PC-9 (cell line): Measurements from ENCODE around the gene PSMB7. TPM values are rescaled to one million over a fixed set of nuclear protein-coding genes. Genes with fewer than 3 reads are reported as not detected.

ENCODE experiments used
- BruUV-seq: library from RNA; stranded (reverse); fragments of 400-500 nt; replicated peaks from 2 replicates; lab custom pipeline; 2021; lab: Mats Ljungman, UMichigan
- CTCF ChIA-PET: fragments of 300-600 bp; sonication (Branson Sonifier 250); formaldehyde crosslinking; loops from one replicate; lab custom pipeline; 2022; ENCODE audit warnings: antibody characterized with exemption; lab: Charles Lee
- POLR2A ChIA-PET: fragments of 300-600 bp; sonication (Branson Sonifier 250); formaldehyde crosslinking; loops from one replicate; lab custom pipeline; 2022; ENCODE audit warnings: antibody characterized with exemption; ENCODE audit not compliant: unreplicated experiment; lab: Charles Lee
- DNase-seq, 2 experiments: peaks; one replicate each; pipeline versions ENCODE4 v3.0.0 to v3.0.0-alpha.2; 2015 to 2022; ENCODE audit warnings: mixed read lengths in 1 of 2
- H2AFZ ChIP-seq: fragments of 200-600 bp; sonication (generic); 2 replicates; pipeline ENCODE4 v1.8.1; 2017; ENCODE audit warnings: antibody characterized with exemption
- H3F3A ChIP-seq: fragments of 200-600 bp; sonication (generic); 2 replicates; pipeline ENCODE4 v1.8.1; 2017; ENCODE audit warnings: antibody characterized with exemption, mild to moderate bottlenecking, low read depth; ENCODE audit not compliant: insufficient read depth
- H3K27ac ChIP-seq: fragments of 200-600 bp; sonication (generic); 2 replicates; pipeline ENCODE4 v1.6.1; 2016; ENCODE audit warnings: mixed run types
- H3K27me3 ChIP-seq: fragments of 200-600 bp; sonication (generic); 2 replicates; pipeline ENCODE4 v1.6.1; 2016; ENCODE audit warnings: low read depth, mixed run types; ENCODE audit not compliant: insufficient read depth
- H3K36me3 ChIP-seq: fragments of 200-600 bp; sonication (generic); 2 replicates; pipeline ENCODE4 v1.6.1; 2016; ENCODE audit warnings: low read depth, mixed run types
- H3K4me1 ChIP-seq: fragments of 200-600 bp; sonication (generic); replicated peaks from 2 replicates; pipeline ENCODE4 v1.6.1; 2016; ENCODE audit warnings: mixed run types; ENCODE audit not compliant: insufficient read depth
- H3K4me2 ChIP-seq: fragments of 200-600 bp; sonication (generic); 2 replicates; pipeline ENCODE4 v1.6.1; 2017; ENCODE audit warnings: mixed run types
- H3K4me3 ChIP-seq: fragments of 200-600 bp; sonication (generic); 2 replicates; pipeline ENCODE4 v1.6.1; 2016; ENCODE audit warnings: mixed run types
- H3K79me2 ChIP-seq: fragments of 200-600 bp; sonication (generic); 2 replicates; pipeline ENCODE4 v1.6.1; 2017; ENCODE audit warnings: low read depth, mixed run types
- H3K9me2 ChIP-seq: fragments of 200-600 bp; sonication (generic); 2 replicates; pipeline ENCODE4 v1.8.1; 2017; ENCODE audit warnings: mild to moderate bottlenecking; ENCODE audit not compliant: insufficient read depth
- H3K9me3 ChIP-seq: fragments of 200-600 bp; sonication (generic); 2 replicates; pipeline ENCODE4 v1.8.1; 2016; ENCODE audit warnings: low read depth; ENCODE audit not compliant: insufficient read depth
- H4K20me1 ChIP-seq: fragments of 200-600 bp; sonication (generic); 2 replicates; pipeline ENCODE4 v1.8.1; 2017; ENCODE audit not compliant: insufficient read depth
- CTCF ChIP-seq: fragments of 200-600 bp; sonication (generic); conservative IDR thresholded peaks from 2 replicates; pipeline ENCODE4 v1.6.1; 2017; ENCODE audit warnings: mixed run types, antibody characterized with exemption, mild to moderate bottlenecking, moderate library complexity
- EZH2 ChIP-seq: fragments of 200-600 bp; sonication (generic); IDR thresholded peaks from 2 replicates; pipeline ENCODE4 v1.8.0; 2017; ENCODE audit warnings: antibody characterized with exemption, low read depth
- intact Hi-C: fragments of 100-400 bp; cut with micrococcal nuclease; formaldehyde crosslinking; loops from one replicate; pipeline ENCODE4 v1.10.0; 2022; ENCODE audit not compliant: unreplicated experiment
- total RNA-seq: library from RNA; stranded (reverse); gene quantifications from 2 replicates; pipeline ENCODE4 v1.2.3, GENCODE V29; 2021

Gene PSMB7
- total RNA-seq, 1 experiment from 2014 or later = 359 TPM

- Histone ChIP-seq H3K4me3 (no peak overlapping the region), H3K27me3 (no peaks in the 10 kb centered on the region), H3K79me2 (peaks cover 89% of the 10 kb centered on the region), H3F3A (peaks cover 31% of the 10 kb centered on the region), H3K4me1 (peaks cover 44% of the 10 kb centered on the region), H3K9me2 (no peaks in the 10 kb centered on the region), H3K36me3 (peaks cover 28% of the 10 kb centered on the region), H3K27ac (no peak overlapping the region), H3K9me3 (no peaks in the 10 kb centered on the region), H3K4me2 (no peak overlapping the region), H4K20me1 (peaks cover 16% of the 10 kb centered on the region; the same call in 1 of the 2 replicates), H2AFZ (no peak overlapping the region)
- intact Hi-C loops = loop anchor here (2.0 kb wide), 1 partner anchor 15 kb away; no protein-coding TSS in a partner anchor
- no peak for TF ChIP-seq EZH2
- TF ChIP-seq CTCF = no peak
- ChIA-PET POLR2A (no interaction called here), CTCF (no interaction called here)
- DNase-seq = no peak
- no TSS peak for BruUV-seq
Measured at GRCh38 chr9:124385623-124386022, 29.6 kb downstream of the PSMB7 start.

- H2AFZ ChIP-seq = no peak overlapping the region
- intact Hi-C loops = no loop called here
- no peaks in the 10 kb centered on the region for H3K27me3 ChIP-seq
- no peak for DNase-seq
- no TSS peak for BruUV-seq
- H3K9me2 ChIP-seq = no peaks in the 10 kb centered on the region
- peaks cover 23% of the 10 kb centered on the region for H3F3A ChIP-seq
- peaks cover 28% of the 10 kb centered on the region for H3K36me3 ChIP-seq
- no peak overlapping the region for H3K4me3 ChIP-seq
- H3K4me1 ChIP-seq = peaks cover 36% of the 10 kb centered on the region
- POLR2A ChIA-PET = no interaction called here
- H3K79me2 ChIP-seq = peaks cover 87% of the 10 kb centered on the region
- H3K4me2 ChIP-seq = no peak overlapping the region
- TF ChIP-seq EZH2 = no peak
- TF ChIP-seq CTCF = no peak
- H4K20me1 ChIP-seq = peaks cover 16% of the 10 kb centered on the region; the same call in 1 of the 2 replicates
- no peak overlapping the region for H3K27ac ChIP-seq
- CTCF ChIA-PET = no interaction called here
- no peaks in the 10 kb centered on the region for H3K9me3 ChIP-seq
Measured at GRCh38 chr9:124384846-124385245, 30.4 kb downstream of the PSMB7 start.

- Histone ChIP-seq H3K9me3 (no peaks in the 10 kb centered on the region), H3K27ac (no peak overlapping the region), H3K4me1 (peaks cover 32% of the 10 kb centered on the region), H3F3A (peaks cover 23% of the 10 kb centered on the region), H3K36me3 (peaks cover 28% of the 10 kb centered on the region), H4K20me1 (peaks cover 20% of the 10 kb centered on the region; the same call in 1 of the 2 replicates), H3K4me2 (no peak overlapping the region), H3K4me3 (no peak overlapping the region), H3K27me3 (no peaks in the 10 kb centered on the region), H3K9me2 (no peaks in the 10 kb centered on the region), H2AFZ (no peak overlapping the region), H3K79me2 (peaks cover 85% of the 10 kb centered on the region)
- intact Hi-C loops = no loop called here
- DNase-seq = no peak
- POLR2A ChIA-PET = interaction anchor here (0.6 kb wide), 1 partner anchor 211 kb away, joined by 3 read pairs; no protein-coding TSS in a partner anchor
- CTCF ChIA-PET = no interaction called here
- no TSS peak for BruUV-seq
- no peak for TF ChIP-seq EZH2
- no peak for TF ChIP-seq CTCF
Measured at GRCh38 chr9:124384210-124384609, 31.0 kb downstream of the PSMB7 start.
